SJCRH30 (cell line): ENCODE data around the gene CHTF18. TPM values are rescaled to one million over a fixed set of nuclear protein-coding genes. Genes with fewer than 3 reads are reported as not detected.

ENCODE experiments used
- DNase-seq, 2 experiments: peaks; one replicate each; pipeline ENCODE4 v3.0.0-alpha.2; 2015 to 2020
- H3K27ac ChIP-seq: fragments of 250-450 bp; sonication (Bioruptor Pico); 2 replicates; pipeline ENCODE4 v1.5.1; 2020; ENCODE audit warnings: mild to moderate bottlenecking, moderate library complexity
- H3K27me3 ChIP-seq: fragments of 250-450 bp; sonication (Bioruptor Pico); 2 replicates; pipeline ENCODE4 v1.5.1; 2020; ENCODE audit warnings: mild to moderate bottlenecking, moderate library complexity
- H3K36me3 ChIP-seq: fragments of 250-450 bp; sonication (Bioruptor Pico); 2 replicates; pipeline ENCODE4 v1.5.1; 2020; ENCODE audit warnings: mild to moderate bottlenecking, moderate library complexity
- H3K4me1 ChIP-seq: fragments of 250-450 bp; sonication (Bioruptor Pico); 2 replicates; pipeline ENCODE4 v1.5.1; 2020; ENCODE audit warnings: mild to moderate bottlenecking, moderate library complexity
- H3K4me3 ChIP-seq: fragments of 250-450 bp; sonication (Bioruptor Pico); 2 replicates; pipeline ENCODE4 v1.5.1; 2020; ENCODE audit warnings: mild to moderate bottlenecking, moderate library complexity
- H3K9me3 ChIP-seq: fragments of 250-450 bp; sonication (Bioruptor Pico); replicated peaks from 2 replicates; pipeline ENCODE4 v1.5.1; 2020; ENCODE audit warnings: mild to moderate bottlenecking, moderate library complexity
- total RNA-seq: library from RNA; depleted of rRNA; stranded (reverse); fragments of >200 nt; shearing (Covaris generic); gene quantifications from 2 replicates; pipeline ENCODE4 v1.2.3, GENCODE V29; 2014; rRNA removed

Gene CHTF18
- total RNA-seq, 1 experiment from 2014 or later: 46.0 TPM

- DNase-seq: peak; percentile 87 to 92
- Histone ChIP-seq H3K27me3 (no peaks in the 10 kb centered on the region), H3K4me1 (peaks cover 25% of the 10 kb centered on the region), H3K27ac (peak overlapping the region; percentile 59), H3K4me3 (no peak overlapping the region), H3K9me3 (peaks cover 10% of the 10 kb centered on the region; the same call in 1 of the 2 replicates), H3K36me3 (no peaks in the 10 kb centered on the region)
These were observed 51.4 kb downstream of the CHTF18 start for GRCh38 chr16:839643-840408.

DNA sequence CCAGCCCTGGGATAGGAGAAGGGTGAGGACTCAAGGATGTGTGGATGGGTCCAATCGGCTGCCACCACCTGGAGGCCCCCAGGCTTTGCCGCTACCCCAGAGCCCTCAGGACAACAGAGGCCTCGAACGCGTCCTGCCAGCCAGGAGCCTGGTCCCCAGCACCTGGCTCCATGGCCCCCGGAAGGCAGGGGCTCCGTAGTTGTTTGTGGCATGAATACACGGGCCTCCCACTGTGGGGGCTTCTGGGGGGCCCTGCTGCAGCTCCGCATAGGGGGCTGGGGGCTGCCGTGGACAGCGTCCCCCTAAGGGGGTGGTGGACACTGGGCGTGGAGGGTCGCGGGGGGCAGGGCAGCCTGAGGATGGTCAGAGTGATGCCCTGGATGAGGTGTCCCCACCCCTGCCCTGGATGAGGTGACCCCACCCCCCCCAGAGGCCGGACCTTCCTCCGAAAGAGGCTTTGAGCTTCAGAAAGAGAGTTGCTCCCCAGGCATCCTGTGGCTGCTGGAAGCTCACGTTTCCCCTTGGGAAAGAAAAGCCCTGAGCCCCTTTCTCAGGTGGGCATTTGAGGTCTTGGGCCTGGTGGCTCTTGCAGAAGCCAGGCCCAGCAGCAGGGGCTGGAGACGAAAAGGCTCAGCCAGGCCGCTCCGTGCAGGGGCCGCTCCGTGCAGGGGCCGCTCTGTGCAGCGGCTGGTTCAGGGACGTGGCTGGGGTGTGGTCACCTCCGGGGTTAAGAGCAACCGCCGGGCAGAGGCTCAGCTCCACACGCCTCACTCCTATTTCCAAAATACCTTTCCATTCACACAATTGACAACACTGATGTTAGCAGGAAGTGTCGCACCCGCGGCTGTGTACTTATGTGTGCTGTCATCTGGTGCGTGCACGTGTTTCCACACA is 52.4 kb downstream of the CHTF18 start:
- H3K27me3 ChIP-seq: no peaks in the 10 kb centered on the region
- peaks cover 25% of the 10 kb centered on the region for H3K4me1 ChIP-seq
- no peak for DNase-seq
- peak overlapping the region; percentile 59 for H3K27ac ChIP-seq
- peaks cover 10% of the 10 kb centered on the region; the same call in 1 of the 2 replicates for H3K9me3 ChIP-seq
- no peak overlapping the region for H3K4me3 ChIP-seq
- H3K36me3 ChIP-seq: no peaks in the 10 kb centered on the region

GRCh38 chr16:841455-842060 is 53.1 kb downstream of the CHTF18 start:
- Histone ChIP-seq H3K4me3 (no peak overlapping the region), H3K27ac (no peak overlapping the region), H3K9me3 (0 out of 2 replicates have a peak, but pooled peaks cover 4% of the 10 kb centered on the region), H3K36me3 (no peaks in the 10 kb centered on the region), H3K4me1 (peaks cover 25% of the 10 kb centered on the region), H3K27me3 (no peaks in the 10 kb centered on the region)
- no peak for DNase-seq

- Histone ChIP-seq H3K9me3 (no peaks in the 10 kb centered on the region), H3K4me1 (peaks cover 25% of the 10 kb centered on the region), H3K27ac (no peak overlapping the region), H3K27me3 (no peaks in the 10 kb centered on the region), H3K4me3 (no peak overlapping the region), H3K36me3 (no peaks in the 10 kb centered on the region)
- no peak for DNase-seq
These were observed 53.6 kb downstream of the CHTF18 start for GRCh38 chr16:842061-842476.

DNA sequence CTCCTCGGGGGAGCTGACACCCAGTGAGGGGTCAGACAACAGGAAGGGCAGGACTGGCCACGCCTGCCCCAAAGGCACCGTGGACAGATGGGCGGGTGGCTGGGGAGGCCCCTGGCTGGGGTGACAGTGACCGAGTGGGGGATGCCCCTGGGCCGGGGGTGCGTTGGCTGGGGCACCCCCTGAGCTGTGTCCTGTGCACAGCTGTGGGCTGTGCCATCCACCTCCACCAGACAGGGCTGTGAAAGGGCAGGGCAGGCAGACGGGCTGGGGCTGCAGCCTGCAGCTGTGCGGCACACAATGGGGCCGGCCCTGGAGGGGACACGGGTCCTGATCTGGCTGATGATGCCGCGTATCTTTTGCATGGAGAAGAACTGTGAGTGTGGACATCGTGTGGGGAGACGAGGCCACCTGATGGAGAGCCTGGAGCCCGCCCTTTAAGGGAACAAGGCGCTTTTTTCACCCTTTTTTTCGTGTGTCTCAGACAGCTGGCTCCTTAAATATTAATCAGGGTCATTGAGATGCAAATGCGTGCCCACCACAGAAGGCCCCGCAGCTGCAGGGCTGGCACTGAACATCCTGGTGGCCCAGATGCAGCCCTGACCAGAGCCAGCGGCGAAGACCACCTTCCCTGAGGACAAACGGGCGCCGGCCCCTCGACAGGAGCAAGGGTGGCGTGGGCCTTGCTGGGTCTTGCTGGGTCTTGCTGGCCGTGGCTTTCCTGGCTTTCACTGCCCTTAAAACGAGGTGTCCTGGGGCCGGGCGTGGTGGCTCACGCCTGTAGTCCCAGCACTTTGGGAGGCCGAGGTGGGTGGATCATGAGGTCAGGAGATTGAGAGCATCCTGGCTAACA is 54.5 kb downstream of the CHTF18 start:
- no peaks in the 10 kb centered on the region for H3K36me3 ChIP-seq
- peaks cover 25% of the 10 kb centered on the region for H3K4me1 ChIP-seq
- DNase-seq: no peak
- no peaks in the 10 kb centered on the region for H3K9me3 ChIP-seq
- H3K27ac ChIP-seq: no peak overlapping the region
- H3K4me3 ChIP-seq: no peak overlapping the region
- H3K27me3 ChIP-seq: no peaks in the 10 kb centered on the region

GRCh38 chr16:843771-844170 is 55.4 kb downstream of the CHTF18 start:
- Histone ChIP-seq H3K4me1 (peaks cover 24% of the 10 kb centered on the region), H3K9me3 (no peaks in the 10 kb centered on the region), H3K27ac (no peak overlapping the region), H3K36me3 (no peaks in the 10 kb centered on the region), H3K27me3 (no peaks in the 10 kb centered on the region), H3K4me3 (no peak overlapping the region)
- no peak for DNase-seq

- H3K9me3 ChIP-seq: no peaks in the 10 kb centered on the region
- no peaks in the 10 kb centered on the region for H3K27me3 ChIP-seq
- no peaks in the 10 kb centered on the region for H3K36me3 ChIP-seq
- H3K4me1 ChIP-seq: peaks cover 17% of the 10 kb centered on the region
- H3K27ac ChIP-seq: no peak overlapping the region
- no peak for DNase-seq
- H3K4me3 ChIP-seq: no peak overlapping the region
These were observed 56.4 kb downstream of the CHTF18 start for GRCh38 chr16:844638-845350.

- Histone ChIP-seq H3K4me3 (no peak overlapping the region), H3K27me3 (no peaks in the 10 kb centered on the region), H3K9me3 (no peaks in the 10 kb centered on the region), H3K36me3 (no peaks in the 10 kb centered on the region), H3K27ac (no peak overlapping the region), H3K4me1 (peaks cover 11% of the 10 kb centered on the region)
- no peak for DNase-seq
These were observed 56.9 kb downstream of the CHTF18 start for GRCh38 chr16:845351-845745.

DNA sequence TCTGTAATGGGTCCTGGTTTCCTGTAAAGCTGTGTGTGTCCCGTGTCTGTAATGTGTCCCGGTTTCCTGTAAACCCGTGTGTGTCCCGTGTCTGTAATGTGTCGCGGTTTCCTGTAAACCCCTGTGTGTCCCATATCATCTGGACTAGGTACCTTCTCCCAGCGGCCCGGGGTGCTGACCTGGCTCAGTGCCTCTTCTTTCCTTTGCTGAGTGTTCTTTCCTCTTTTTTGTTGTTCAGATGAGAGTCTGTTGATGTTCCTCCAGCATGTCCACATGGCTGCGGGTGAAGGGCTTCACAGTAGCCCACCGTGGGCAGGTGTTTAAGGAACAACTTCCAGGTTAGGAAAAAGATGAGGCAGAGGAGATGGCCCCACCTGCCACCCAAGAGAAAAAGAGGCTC is 58.7 kb downstream of the CHTF18 start:
- 0 out of 2 replicates have a peak, but pooled peaks cover 2% of the 10 kb centered on the region for H3K9me3 ChIP-seq
- DNase-seq: no peak
- no peak overlapping the region for H3K27ac ChIP-seq
- H3K4me3 ChIP-seq: no peak overlapping the region
- H3K27me3 ChIP-seq: no peaks in the 10 kb centered on the region
- no peaks in the 10 kb centered on the region for H3K36me3 ChIP-seq
- no peaks in the 10 kb centered on the region for H3K4me1 ChIP-seq

Other genes starting within 250 kb of the CHTF18 start
- not detected in 2 replicates for gene PRR35, start 228.2 kb upstream of the CHTF18 start, total RNA-seq
- gene NHLRC4, start 221.6 kb upstream of the CHTF18 start, total RNA-seq: 0.08 TPM in 1 of 2 replicates, not detected in the other
- gene PIGQ, start 218.7 kb upstream of the CHTF18 start, total RNA-seq: 20.9 and 24.4 TPM in 2 replicates
- 13.2 and 14.4 TPM in 2 replicates for gene RAB40C, start 198.6 kb upstream of the CHTF18 start, total RNA-seq
- gene WFIKKN1, start 157.6 kb upstream of the CHTF18 start, total RNA-seq: 0.04 and 0.05 TPM in 2 replicates
- 60.9 and 72.6 TPM in 2 replicates for gene METTL26, start 152.3 kb upstream of the CHTF18 start, total RNA-seq
- gene MCRIP2, start 146.8 kb upstream of the CHTF18 start, total RNA-seq: 3.3 and 4.6 TPM in 2 replicates
- 10.5 and 18.3 TPM in 2 replicates for gene WDR90, start 139.3 kb upstream of the CHTF18 start, total RNA-seq
- gene RHOT2, start 120.5 kb upstream of the CHTF18 start, total RNA-seq: 41.0 and 66.2 TPM in 2 replicates
- gene RHBDL1, start 112.9 kb upstream of the CHTF18 start, total RNA-seq: 0.94 and 2.5 TPM in 2 replicates
- 46.0 and 49.2 TPM in 2 replicates for gene STUB1, start 108.2 kb upstream of the CHTF18 start, total RNA-seq
- 22.7 and 23.4 TPM in 2 replicates for gene JMJD8, start 104.3 kb upstream of the CHTF18 start, total RNA-seq
- gene WDR24, start 98.2 kb upstream of the CHTF18 start, total RNA-seq: 5.6 and 6.2 TPM in 2 replicates
- gene FBXL16, start 82.8 kb upstream of the CHTF18 start, total RNA-seq: 1.7 and 1.8 TPM in 2 replicates
- gene METRN, start 73.5 kb upstream of the CHTF18 start, total RNA-seq: 61.7 and 77.6 TPM in 2 replicates
- 11.4 and 11.7 TPM in 2 replicates for gene ANTKMT, start 67.5 kb upstream of the CHTF18 start, total RNA-seq
- 4.5 and 5.0 TPM in 2 replicates for gene CCDC78, start 62.2 kb upstream of the CHTF18 start, total RNA-seq
- gene HAGHL, start 61.5 kb upstream of the CHTF18 start, total RNA-seq: 6.0 and 8.9 TPM in 2 replicates
- gene CIAO3, start 47.6 kb upstream of the CHTF18 start, total RNA-seq: 30.2 and 31.5 TPM in 2 replicates
- not detected in 2 replicates for gene MSLN, start 27.9 kb upstream of the CHTF18 start, total RNA-seq
- gene RPUSD1, start 239 bp upstream of the CHTF18 start, total RNA-seq: 35.5 and 38.7 TPM in 2 replicates
- not detected in 2 replicates for gene GNG13, start 12.1 kb downstream of the CHTF18 start, total RNA-seq
- 2.3 and 2.7 TPM in 2 replicates for gene LMF1, start 182.4 kb downstream of the CHTF18 start, total RNA-seq
- gene SOX8, start 193.2 kb downstream of the CHTF18 start, total RNA-seq: 141 and 144 TPM in 2 replicates